HCT116 (cell line): Measurements from ENCODE around the gene CAMKMT. TPM values are rescaled to one million over a fixed set of nuclear protein-coding genes. Genes with fewer than 3 reads are reported as not detected.
A peak's percentile ranks its signal among the peaks of the same experiment; 100 is the strongest.

ENCODE experiments used
- ATAC-seq: fragments of 200-7000 bp; cut with Tn5 transposase; 2 replicates; pipeline ENCODE4 v1.9.1; 2020; ENCODE audit warnings: mild to moderate bottlenecking, moderate library complexity
- BruUV-seq: library from RNA; stranded (reverse); fragments of 400-500 nt; replicated peaks from 2 replicates; lab custom pipeline; 2021; lab: Mats Ljungman, UMichigan
- CTCF ChIA-PET: fragments of 300-600 bp; sonication (Branson Sonifier 250); formaldehyde crosslinking; loops from one replicate; lab custom pipeline; 2021; ENCODE audit warnings: antibody characterized with exemption; lab: Charles Lee
- POLR2A ChIA-PET: fragments of 300-600, 350-600 bp; sonication (Branson Sonifier 250); formaldehyde crosslinking; loops from one replicate; lab custom pipeline; 2021; ENCODE audit warnings: antibody characterized with exemption; lab: Charles Lee
- RAD21 ChIA-PET, 2 experiments: fragments of 300-600 bp; sonication (Branson Sonifier 250); formaldehyde crosslinking; loops; one replicate each; lab custom pipeline; 2023; ENCODE audit warnings: low total read pairs in 2 of 2; ENCODE audit not compliant: uncharacterized antibody in 2 of 2, unreplicated experiment in 2 of 2, low non-redundant PET in 1 of 2; lab: Charles Lee
- DNase-seq: peaks from one replicate; pipeline ENCODE4 v3.0.0-alpha.2; 2010; ENCODE audit warnings: low read depth, low spot score
- H2AFZ ChIP-seq: fragments of 200-600 bp; shearing (Covaris generic), sonication (generic); 2 replicates; pipeline ENCODE4 v1.6.1; 2017; ENCODE audit warnings: low read depth, mixed run types, mixed read lengths, antibody characterized with exemption, low read length; ENCODE audit not compliant: poor library complexity, severe bottlenecking
- H3K27ac ChIP-seq: 2 replicates; pipeline ENCODE4 v1.5.1; 2012; ENCODE audit warnings: low read depth, low read length
- H3K27me3 ChIP-seq: fragments of 200-600 bp; sonication (generic); 2 replicates; pipeline ENCODE4 v1.6.1; 2016; ENCODE audit warnings: mixed run types, low read length, mixed read lengths; ENCODE audit not compliant: insufficient read depth
- H3K36me3 ChIP-seq, 2 experiments: fragments of 200-500 bp in 1 of 2; fragments of 200-600 bp in 1 of 2; sonication (Bioruptor generic) in 1 of 2; sonication (generic) in 1 of 2; 2 replicates each; pipeline versions ENCODE4 v1.5.1 to v1.6.1; 2014 to 2016; ENCODE audit warnings: low read length in 2 of 2, inconsistent platforms in 1 of 2, mixed read lengths in 1 of 2, mixed run types in 1 of 2; ENCODE audit not compliant: insufficient read depth in 2 of 2, control insufficient read depth in 1 of 2
- H3K4me1 ChIP-seq, 2 experiments: fragments of 200-600 bp in 1 of 2; sonication (generic) in 1 of 2; 2 replicates each; pipeline versions ENCODE4 v1.5.1 to v1.6.1; 2012 to 2017; ENCODE audit warnings: low read length in 2 of 2, inconsistent platforms in 1 of 2, mild to moderate bottlenecking in 1 of 2, mixed read lengths in 1 of 2, mixed run types in 1 of 2, moderate library complexity in 1 of 2; ENCODE audit not compliant: insufficient read depth in 2 of 2, control insufficient read depth in 1 of 2
- H3K4me2 ChIP-seq: fragments of 200-600 bp; sonication (generic); 2 replicates; pipeline ENCODE4 v1.6.1; 2017; ENCODE audit warnings: mixed run types, low read length, mixed read lengths
- H3K4me3 ChIP-seq, 2 experiments: fragments of 200-600 bp in 1 of 2; sonication (generic) in 1 of 2; replicated peaks in 1 of 2; 2 replicates each; pipeline ENCODE4 v1.5.1; 2011 to 2016; ENCODE audit warnings: low read length in 2 of 2, control low read depth in 1 of 2, low read depth in 1 of 2, mild to moderate bottlenecking in 1 of 2, mixed read lengths in 1 of 2, mixed run types in 1 of 2
- H3K79me2 ChIP-seq: fragments of 200-600 bp; sonication (generic); 2 replicates; pipeline ENCODE4 v1.6.1; 2017; ENCODE audit warnings: mild to moderate bottlenecking, mixed run types, low read length, moderate library complexity, mixed read lengths; ENCODE audit not compliant: insufficient read depth
- H3K9ac ChIP-seq: fragments of 200-600 bp; sonication (generic); 2 replicates; pipeline ENCODE4 v1.6.1; 2016; ENCODE audit warnings: low read length, mixed read lengths
- H3K9me2 ChIP-seq: fragments of 200-600 bp; sonication (generic), shearing (Covaris generic); 2 replicates; pipeline ENCODE4 v1.6.1; 2017; ENCODE audit warnings: mixed run types, mild to moderate bottlenecking, moderate library complexity; ENCODE audit not compliant: insufficient read depth
- H3K9me3 ChIP-seq, 2 experiments: fragments of 200-500 bp in 1 of 2; fragments of 200-600 bp in 1 of 2; sonication (Bioruptor generic) in 1 of 2; sonication (generic) in 1 of 2; 2 replicates each; pipeline ENCODE4 v1.6.1; 2014 to 2017; ENCODE audit warnings: low read length in 2 of 2, mixed read lengths in 2 of 2, inconsistent platforms in 1 of 2, low read depth in 1 of 2, mild to moderate bottlenecking in 1 of 2, mixed run types in 1 of 2, moderate library complexity in 1 of 2; ENCODE audit not compliant: control insufficient read depth in 1 of 2, insufficient read depth in 1 of 2
- H4K20me1 ChIP-seq: fragments of 200-600 bp; sonication (generic), shearing (Covaris generic); 2 replicates; pipeline ENCODE4 v1.6.1; 2017; ENCODE audit warnings: mixed run types, mild to moderate bottlenecking, moderate library complexity; ENCODE audit not compliant: insufficient read depth
- ATF3 ChIP-seq: IDR thresholded peaks from 2 replicates; pipeline ENCODE4 v1.6.1; 2012
- CBX3 ChIP-seq: IDR thresholded peaks from 2 replicates; pipeline ENCODE4 v1.6.1; 2012; ENCODE audit warnings: low read depth
- CEBPB ChIP-seq: IDR thresholded peaks from 2 replicates; pipeline ENCODE4 v1.6.1; 2012; ENCODE audit warnings: low read depth
- CTCF ChIP-seq, 3 experiments: fragments of 200-600 bp in 1 of 3; sonication (generic) in 1 of 3; IDR thresholded peaks in 2 of 3; conservative IDR thresholded peaks in 1 of 3; 2 replicates each; pipeline ENCODE4 v1.5.1; 2012 to 2017; ENCODE audit warnings: low read depth in 2 of 3, low read length in 2 of 3, antibody characterized with exemption in 1 of 3, borderline replicate concordance in 1 of 3, control low read depth in 1 of 3, mild to moderate bottlenecking in 1 of 3, mixed read lengths in 1 of 3, mixed run types in 1 of 3, moderate library complexity in 1 of 3; ENCODE audit not compliant: insufficient read depth in 1 of 3
- EGR1 ChIP-seq: IDR thresholded peaks from 2 replicates; pipeline ENCODE4 v1.6.1; 2012; ENCODE audit warnings: low read depth
- FOSL1 ChIP-seq: IDR thresholded peaks from 2 replicates; pipeline ENCODE4 v1.6.1; 2012; ENCODE audit warnings: low read depth
- JUND ChIP-seq: IDR thresholded peaks from 2 replicates; pipeline ENCODE4 v1.6.1; 2012
- MAX ChIP-seq: IDR thresholded peaks from 2 replicates; pipeline ENCODE4 v1.6.1; 2012
- POLR2A ChIP-seq: IDR thresholded peaks from 2 replicates; pipeline ENCODE4 v1.7.0; 2011; ENCODE audit warnings: borderline replicate concordance; ENCODE audit not compliant: insufficient read depth, insufficient read length; ENCODE audit errors: extremely low read depth
- POLR2AphosphoS5 ChIP-seq: IDR thresholded peaks from 2 replicates; pipeline ENCODE4 v1.6.1; 2011; ENCODE audit warnings: mild to moderate bottlenecking, low read depth, low read length, moderate library complexity
- TCF7L2 ChIP-seq: IDR thresholded peaks from 2 replicates; pipeline ENCODE4 v1.7.0; 2011; ENCODE audit warnings: borderline replicate concordance, inconsistent platforms; ENCODE audit not compliant: insufficient read depth, insufficient read length; ENCODE audit errors: extremely low read depth
- ZBTB33 ChIP-seq: IDR thresholded peaks from 2 replicates; pipeline ENCODE4 v1.6.1; 2011; ENCODE audit warnings: mild to moderate bottlenecking, low read length, moderate library complexity; ENCODE audit not compliant: insufficient replicate concordance; ENCODE audit errors: extremely low read depth
- ZNF274 ChIP-seq: fragments of 200-500 bp; sonication (Bioruptor generic); IDR thresholded peaks from 2 replicates; pipeline ENCODE4 v1.6.1; 2014; ENCODE audit warnings: mild to moderate bottlenecking, low read depth, low read length, inconsistent platforms
- intact Hi-C: fragments of 100-400 bp; cut with micrococcal nuclease; formaldehyde crosslinking; loops from 2 replicates; pipeline ENCODE4 v1.10.0; 2022
- total RNA-seq: library from RNA; stranded (reverse); gene quantifications from one replicate; pipeline ENCODE4 v1.2.1, GENCODE V29; 2021; ENCODE audit not compliant: unreplicated experiment

Gene CAMKMT
- total RNA-seq, 1 experiment from 2014 or later = 10.6 TPM

- no peak overlapping the region for H3K27ac ChIP-seq
- H3K36me3 ChIP-seq = no peaks in the 10 kb centered on the region
- H3K4me3 ChIP-seq = no peak overlapping the region
- RAD21 ChIA-PET = no interaction called here
- no peaks in the 10 kb centered on the region for H3K27me3 ChIP-seq
- H4K20me1 ChIP-seq = no peaks in the 10 kb centered on the region
- peak; percentile 3 for DNase-seq
- POLR2A ChIA-PET = no interaction called here
- CTCF ChIA-PET = interaction anchor here (1.1 kb wide), 1 partner anchor 19 kb away, joined by 4 read pairs; no protein-coding TSS in a partner anchor
- ATAC-seq = no peak
- peak; percentile 23; the same call in 1 of the 2 replicates for TF ChIP-seq FOSL1
- TF ChIP-seq ZNF274 = no peak
- no peak overlapping the region for H3K4me2 ChIP-seq
- H3K9me3 ChIP-seq = no peaks in the 10 kb centered on the region
- H3K79me2 ChIP-seq = no peaks in the 10 kb centered on the region
- 0 out of 4 replicates have a peak, but pooled peaks cover 0 to 4% of the 10 kb centered on the region in 2 experiments for H3K4me1 ChIP-seq
- no peak overlapping the region for H3K9ac ChIP-seq
- intact Hi-C loops = no loop called here
- BruUV-seq = no TSS peak
- no peaks in the 10 kb centered on the region for H3K9me2 ChIP-seq
- H2AFZ ChIP-seq = no peak overlapping the region
Measured at GRCh38 chr2:44686561-44686960, 324.8 kb downstream of the CAMKMT start.

- H3K79me2 ChIP-seq = no peaks in the 10 kb centered on the region
- intact Hi-C loops = no loop called here
- H3K4me3 ChIP-seq = no peak overlapping the region
- no peak for DNase-seq
- H3K4me1 ChIP-seq = peaks cover 0 to 8% of the 10 kb centered on the region in 2 experiments; a peak in 2 of 4 replicates
- RAD21 ChIA-PET = no interaction called here
- no peaks in the 10 kb centered on the region for H4K20me1 ChIP-seq
- no peaks in the 10 kb centered on the region for H3K9me2 ChIP-seq
- no peaks in the 10 kb centered on the region for H3K27me3 ChIP-seq
- H2AFZ ChIP-seq = no peak overlapping the region
- H3K9me3 ChIP-seq = no peaks in the 10 kb centered on the region
- H3K36me3 ChIP-seq = no peaks in the 10 kb centered on the region
- no peak overlapping the region for H3K4me2 ChIP-seq
- CTCF ChIA-PET = no interaction called here
- ATAC-seq = no peak
- POLR2A ChIA-PET = no interaction called here
- H3K27ac ChIP-seq = no peak overlapping the region
- no TSS peak for BruUV-seq
- H3K9ac ChIP-seq = no peak overlapping the region
- TF ChIP-seq JUND (no peak), ZBTB33 (no peak), POLR2AphosphoS5 (no peak), ATF3 (no peak), EGR1 (no peak), FOSL1 (no peak), MAX (no peak), POLR2A (no peak), CEBPB (no peak), CTCF (IDR thresholded peaks at IDR 0.05 in 2 of 3, conservative IDR thresholded peaks at IDR 0.05 in 1 of 3; ENCODE audit: borderline replicate concordance in 1 of 3, insufficient read depth in 1 of 3, low read depth in 2 of 3, low read length in 2 of 3) (no peak), ZNF274 (no peak), CBX3 (no peak), TCF7L2 (no peak)
Measured at GRCh38 chr2:44687686-44688455, 326.1 kb downstream of the CAMKMT start.
